Fibroblast of upper back skin (primary cell): ENCODE results near the gene CACNA2D4.

ENCODE experiments used
- DNase-seq: peaks from one replicate; pipeline ENCODE4 v3.0.0-alpha.2; 2013

The CACNA2D4 gene

DNA sequence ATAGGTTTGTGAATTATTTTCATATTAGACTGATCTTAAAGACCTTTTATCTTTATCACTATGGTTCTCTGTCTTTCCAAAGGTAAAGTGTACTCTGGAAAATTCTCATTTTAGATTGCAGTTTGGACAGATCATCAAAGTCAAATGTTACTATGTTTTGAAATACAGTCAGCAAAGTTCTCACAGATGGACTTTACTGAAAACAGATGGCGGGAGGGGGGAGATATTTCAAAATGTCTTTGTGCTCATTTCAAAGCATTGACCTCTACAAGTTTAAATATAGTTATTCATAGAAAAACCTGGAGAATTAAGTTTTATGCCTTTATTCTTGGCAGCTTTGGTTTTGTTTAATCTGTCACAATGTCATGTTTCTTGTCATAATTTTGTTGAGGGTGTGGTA is 149.8 kb downstream of the CACNA2D4 start:
- peak; percentile 20 for DNase-seq

DNA sequence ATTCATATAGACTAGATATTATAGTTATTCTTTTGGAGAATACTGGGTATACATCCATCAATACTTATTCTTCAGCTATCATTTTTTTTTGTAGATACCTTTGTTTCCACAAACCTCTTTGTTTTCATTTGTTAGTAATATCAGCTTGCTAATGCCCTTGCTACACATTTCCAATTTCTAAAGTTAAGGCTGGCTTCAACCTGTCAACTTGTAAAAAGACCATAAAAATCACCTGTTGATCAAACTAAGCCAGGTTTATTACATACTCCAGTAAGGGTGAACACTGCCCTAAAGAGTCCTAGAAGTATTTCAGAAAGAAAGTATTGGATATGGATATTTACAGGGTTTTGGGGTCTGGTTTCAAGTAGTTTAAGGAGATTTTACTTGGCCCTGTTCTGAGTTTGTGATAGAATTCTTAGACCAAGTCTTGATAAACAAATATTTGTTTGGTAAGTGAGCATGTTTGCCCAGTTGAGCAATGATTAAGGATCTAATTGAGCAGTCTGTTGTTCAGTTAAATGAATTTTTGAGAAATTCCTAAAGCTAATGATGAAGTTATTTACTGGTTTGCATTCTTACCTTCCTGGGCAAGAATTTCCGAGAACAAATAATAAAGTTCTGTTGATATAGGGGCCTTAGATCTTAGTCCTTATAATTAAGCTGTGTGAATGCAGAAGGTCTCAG is 150.9 kb downstream of the CACNA2D4 start:
- no peak for DNase-seq

DNA sequence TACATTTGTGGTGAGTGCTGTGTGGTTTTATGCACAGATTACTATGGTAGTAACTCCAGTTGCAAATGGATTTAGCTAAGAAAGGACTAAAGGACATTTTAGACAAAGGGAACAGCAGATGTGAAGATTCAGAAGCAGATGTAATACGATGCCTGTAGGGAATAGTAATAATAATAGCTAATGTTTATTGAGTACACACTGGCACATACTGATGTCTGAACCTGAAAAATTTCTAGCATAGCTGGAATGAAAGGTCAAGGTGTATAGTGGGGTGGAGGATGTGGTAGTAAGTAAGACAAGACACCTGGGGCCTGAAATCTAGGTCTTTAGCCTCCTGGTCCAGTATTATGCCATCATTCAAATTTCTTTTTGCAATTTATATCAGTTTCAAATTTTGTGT is 152.3 kb downstream of the CACNA2D4 start:
- DNase-seq: no peak

DNA sequence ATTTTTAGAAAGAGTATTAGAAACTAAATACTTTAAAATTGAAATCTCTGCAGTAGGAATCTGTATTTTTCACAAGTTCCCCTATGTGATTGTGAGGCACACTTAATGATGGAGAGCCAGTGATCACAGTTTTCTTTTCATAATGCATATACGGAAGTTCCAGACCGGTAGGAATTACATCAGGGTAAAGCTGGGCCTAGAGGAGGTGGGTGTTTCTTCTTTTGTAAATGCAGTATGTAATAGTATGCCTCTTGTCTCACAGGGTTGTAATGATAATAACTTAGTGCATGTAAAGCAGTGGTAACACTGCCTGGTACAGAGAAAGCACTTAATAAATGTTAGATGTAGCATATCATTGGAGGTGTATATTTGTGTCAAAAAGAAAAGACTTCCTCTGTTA is 155.3 kb downstream of the CACNA2D4 start:
- DNase-seq: no peak

DNA sequence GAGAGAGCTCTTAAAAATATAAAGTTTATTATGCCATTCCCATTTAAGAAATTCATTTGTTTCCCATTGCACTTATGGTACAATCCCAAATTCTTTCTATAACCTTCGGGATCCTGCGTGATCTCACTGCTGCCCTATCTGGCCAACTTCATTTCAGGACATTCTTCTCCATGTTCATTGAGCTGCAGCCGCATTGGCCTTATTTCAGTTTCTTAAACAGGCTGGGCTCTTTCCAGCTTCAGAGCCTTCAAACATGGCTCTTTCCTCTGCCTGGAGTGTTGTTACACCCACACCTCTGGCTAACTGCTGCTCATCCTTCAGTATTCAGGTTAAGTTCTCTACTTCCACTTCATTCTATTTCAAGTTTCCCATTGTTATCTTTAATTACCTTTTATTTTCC is 156.6 kb downstream of the CACNA2D4 start:
- no peak for DNase-seq

DNA sequence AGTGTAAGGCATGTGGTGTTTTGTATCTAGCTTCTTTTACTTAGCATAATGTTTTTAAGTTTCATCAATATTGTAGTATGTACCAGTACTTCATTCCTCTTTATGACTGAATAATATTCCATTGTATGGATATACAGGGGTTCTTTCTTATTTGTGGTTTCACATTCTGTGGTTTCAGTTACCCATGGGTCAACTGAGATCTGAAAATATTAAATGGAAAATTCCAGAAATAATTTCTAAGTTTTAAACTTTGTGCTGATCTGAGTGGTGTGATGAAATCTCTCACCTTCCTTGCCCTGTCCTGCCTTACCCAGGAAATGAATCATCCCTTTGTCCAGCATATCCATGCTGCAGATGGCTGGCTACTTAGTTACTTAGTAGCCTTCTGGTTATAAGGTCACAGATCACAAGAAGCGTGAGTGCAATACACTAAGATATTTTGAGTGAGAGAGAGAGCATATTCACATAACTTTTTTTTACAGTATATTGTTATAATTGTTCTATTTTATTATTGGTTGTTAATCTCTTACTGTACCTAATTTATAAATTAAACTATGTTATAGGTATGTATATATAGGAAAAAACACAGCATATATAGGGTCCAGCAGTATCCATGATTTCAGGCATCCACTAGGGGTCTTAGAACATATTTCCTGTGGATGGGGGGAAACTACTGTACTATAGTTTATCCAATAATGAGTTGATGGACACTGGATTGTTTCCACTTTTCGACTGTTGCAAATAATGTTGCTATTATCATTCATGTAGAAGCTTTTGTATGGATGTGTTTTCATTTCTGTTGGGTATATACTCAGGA is 157.7 kb downstream of the CACNA2D4 start:
- peak; percentile 28 for DNase-seq

DNA sequence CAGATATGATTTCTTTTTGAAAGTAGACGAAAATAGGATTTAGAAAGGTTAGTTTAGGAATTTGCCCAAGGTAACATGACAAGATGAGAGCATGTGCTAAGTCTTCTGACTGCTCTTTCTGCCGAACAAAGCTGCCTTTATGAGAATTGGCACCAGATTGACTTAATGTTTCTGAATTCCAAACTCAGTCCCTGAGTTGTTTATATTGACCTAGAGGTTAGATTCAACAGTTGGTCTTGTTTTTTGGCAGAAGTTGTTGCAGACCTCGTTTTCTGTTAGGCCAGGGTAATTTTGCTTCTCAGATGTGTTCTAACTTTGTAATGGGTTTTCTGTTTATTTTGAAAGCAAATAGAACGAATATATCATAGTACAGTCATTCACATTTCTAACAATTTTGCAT is 159.6 kb downstream of the CACNA2D4 start:
- DNase-seq: no peak

DNA sequence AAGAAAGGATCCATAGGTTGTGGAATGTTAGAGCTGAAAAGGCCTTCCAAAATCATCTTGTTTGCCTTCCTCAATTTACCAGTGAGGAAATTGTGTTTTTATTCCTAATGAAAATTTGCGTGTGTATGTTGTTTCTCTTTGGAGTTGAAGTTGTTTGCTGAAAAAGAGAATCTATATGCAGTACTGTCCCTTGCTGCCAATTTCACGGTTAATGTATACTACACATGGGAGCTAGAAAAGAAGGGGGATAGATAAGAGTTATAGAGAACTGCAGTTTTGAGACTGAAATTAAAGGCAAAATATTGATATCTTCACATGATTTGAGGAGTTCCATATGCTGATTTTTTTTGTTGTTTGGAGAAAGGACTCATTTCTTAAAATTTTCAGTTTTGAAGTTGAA is 160.1 kb downstream of the CACNA2D4 start:
- DNase-seq: no peak

DNA sequence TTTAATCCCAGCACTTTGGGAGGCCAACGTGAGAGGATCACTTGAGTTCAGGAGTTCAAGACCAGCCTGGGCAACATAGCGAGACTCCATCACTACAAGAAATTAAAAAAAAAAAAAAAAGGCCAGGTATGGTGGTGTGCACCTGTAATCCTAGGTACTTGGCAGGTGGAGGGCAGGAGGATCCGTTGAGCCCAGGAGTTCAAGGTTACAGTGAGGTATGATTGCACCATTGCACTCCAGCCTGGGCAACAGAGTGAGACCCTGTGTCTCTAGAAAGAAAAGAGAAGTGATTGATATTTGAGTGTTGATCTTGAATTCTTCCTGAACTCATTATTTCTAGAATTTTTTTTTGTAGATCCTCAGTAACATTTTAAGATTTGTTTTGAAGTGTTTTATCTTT is 168.2 kb downstream of the CACNA2D4 start:
- DNase-seq: no peak

DNA sequence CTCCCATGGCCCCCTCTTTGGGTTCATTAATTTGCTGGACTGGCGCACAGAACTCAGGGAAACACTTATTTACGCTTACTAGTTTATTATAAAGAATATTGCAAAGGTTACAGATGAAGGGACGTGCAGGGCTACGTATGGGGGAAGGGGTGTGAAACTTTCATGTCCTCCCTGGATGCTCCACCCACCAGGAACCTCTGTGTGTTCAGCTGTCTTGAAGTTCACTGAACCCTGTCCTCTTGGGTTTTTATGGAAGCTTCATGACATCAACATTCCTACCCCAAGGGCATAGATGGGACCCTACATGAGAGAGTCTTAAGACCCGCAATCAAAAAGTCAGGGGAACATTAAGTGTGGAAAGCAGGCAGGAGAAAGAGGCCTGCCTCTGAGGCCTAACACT is 169.4 kb downstream of the CACNA2D4 start:
- no peak for DNase-seq

DNA sequence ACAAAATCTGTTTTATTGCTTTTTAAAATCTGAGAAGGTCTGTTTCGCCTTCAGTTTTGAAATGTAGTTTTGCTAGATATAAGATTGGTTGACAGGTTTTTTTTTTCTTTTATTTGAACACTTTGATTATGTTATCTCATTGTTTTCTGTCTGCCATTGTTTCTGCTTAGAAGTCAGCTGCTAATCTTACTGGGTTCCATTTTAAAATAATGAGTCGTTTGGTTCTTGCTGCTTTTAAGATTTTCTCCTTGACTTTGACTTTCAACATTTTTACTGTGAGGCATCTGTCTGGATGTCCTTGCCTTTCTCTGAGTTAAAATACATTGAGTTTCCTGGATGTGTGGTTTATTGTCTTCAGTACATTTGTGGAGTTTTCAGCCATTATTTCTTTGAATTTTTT is 170.8 kb downstream of the CACNA2D4 start:
- DNase-seq: no peak

DNA sequence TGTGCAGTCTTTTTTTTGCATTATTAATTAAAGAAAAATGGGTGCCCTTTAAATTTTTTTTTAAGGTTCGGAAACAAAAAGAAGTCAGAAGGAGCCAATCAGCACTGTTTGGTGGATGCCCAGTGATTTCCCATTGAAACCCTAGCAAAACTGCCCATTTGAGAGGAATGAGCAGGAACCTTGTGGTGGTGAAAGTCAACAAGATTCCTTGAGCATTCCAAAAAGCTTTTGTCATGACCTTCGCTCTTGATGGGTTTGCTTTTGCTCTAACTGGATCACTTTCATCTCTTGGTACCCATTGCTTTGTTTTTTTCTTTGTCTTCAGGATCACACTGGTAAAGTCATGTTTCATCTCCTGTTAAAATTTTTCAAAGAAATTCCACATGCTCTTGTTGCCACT is 173.5 kb downstream of the CACNA2D4 start:
- peak; percentile 5 for DNase-seq
